Effector CD4-positive, alpha-beta T cell (primary cell): ENCODE data around the gene PTGDS.

Source experiments
- DNase-seq: peaks from one replicate; pipeline ENCODE4 v3.0.0-alpha.2; 2020

The PTGDS gene

GRCh38 chr9:136958898-136959850 is 18.1 kb upstream of the PTGDS start:
- DNase-seq = no peak

GRCh38 chr9:136960212-136960937 is 16.9 kb upstream of the PTGDS start:
- no peak for DNase-seq

- no peak for DNase-seq
These were observed 16.4 kb upstream of the PTGDS start for GRCh38 chr9:136960938-136961275.

- no peak for DNase-seq
These were observed 15.8 kb upstream of the PTGDS start for GRCh38 chr9:136961279-136962065.

- DNase-seq = no peak
These were observed 15.1 kb upstream of the PTGDS start for GRCh38 chr9:136962163-136962562.

GRCh38 chr9:136962701-136963248 is 14.5 kb upstream of the PTGDS start:
- DNase-seq = no peak

- DNase-seq = no peak
These were observed 14.0 kb upstream of the PTGDS start for GRCh38 chr9:136963341-136963740.

GRCh38 chr9:136963751-136964150 is 13.6 kb upstream of the PTGDS start:
- DNase-seq = no peak

GRCh38 chr9:136964171-136964689 is 13.1 kb upstream of the PTGDS start:
- no peak for DNase-seq

GRCh38 chr9:136964833-136965422 is 12.4 kb upstream of the PTGDS start:
- DNase-seq = no peak

GRCh38 chr9:136965771-136966484 is 11.4 kb upstream of the PTGDS start:
- no peak for DNase-seq

GRCh38 chr9:136968333-136969127 is 8.8 kb upstream of the PTGDS start:
- no peak for DNase-seq

- no peak for DNase-seq
These were observed 8.2 kb upstream of the PTGDS start for GRCh38 chr9:136969150-136969549.

GRCh38 chr9:136969774-136970173 is 7.5 kb upstream of the PTGDS start:
- no peak for DNase-seq

GRCh38 chr9:136970361-136970760 is 6.9 kb upstream of the PTGDS start:
- DNase-seq = no peak

GRCh38 chr9:136971746-136972145 is 5.6 kb upstream of the PTGDS start:
- DNase-seq = no peak

- no peak for DNase-seq
These were observed 5.0 kb upstream of the PTGDS start for GRCh38 chr9:136972335-136972734.

GRCh38 chr9:136972743-136973142 is 4.6 kb upstream of the PTGDS start:
- DNase-seq = no peak

GRCh38 chr9:136973618-136974617 is 3.4 kb upstream of the PTGDS start:
- no peak for DNase-seq
